Measurements from ENCODE around the gene HECTD2.

- TF ChIP-seq FOXK2 (IDR thresholded peaks at IDR 0.05) (no peak), FOXM1 (IDR thresholded peaks at IDR 0.05; ENCODE audit: borderline replicate concordance) (no peak), NFRKB (IDR thresholded peaks at IDR 0.05) (no peak), BHLHE40 (IDR thresholded peaks at IDR 0.05; ENCODE audit: borderline replicate concordance) (no peak), FOXA1 (IDR thresholded peaks at IDR 0.05) (no peak)
These were observed 52.3 kb downstream of the HECTD2 start for GRCh38 chr10:91462423-91462822.
